Right lobe of liver (tissue), 6 donors: Measurements from ENCODE around the gene STOX2. TPM values are rescaled to one million over a fixed set of nuclear protein-coding genes. Genes with fewer than 3 reads are reported as not detected.

Experiments used
- ATAC-seq, 4 donors: fragments of 200-7000 bp; cut with Tn5 transposase; one replicate each; pipeline ENCODE4 v1.9.1; 2020; ENCODE audit warnings: mild to moderate bottlenecking in 4 of 4, moderate library complexity in 4 of 4
- DNase-seq, 3 donors: peaks; one replicate each; pipeline ENCODE4 v3.0.0-alpha.2; 2020
- H3K27ac ChIP-seq, 3 donors: fragments of 200-600 bp; one replicate each; pipeline ENCODE4 v1.8.0; 2022
- H3K27me3 ChIP-seq, 2 donors: fragments of 200-600 bp; one replicate each; pipeline ENCODE4 v1.8.0; 2022
- H3K36me3 ChIP-seq, 4 donors: fragments of 200-600 bp; sonication (generic) in 1 of 4; one replicate each; pipeline versions ENCODE4 v1.5.1 to v1.8.0; 2017 to 2022; ENCODE audit warnings: control low read depth in 1 of 4
- H3K4me1 ChIP-seq, 4 donors: fragments of 200-600 bp; sonication (generic) in 1 of 4; one replicate each; pipeline versions ENCODE4 v1.5.1 to v1.8.0; 2017 to 2022; ENCODE audit warnings: control low read depth in 1 of 4
- H3K4me3 ChIP-seq, 3 donors: fragments of 200-600 bp; one replicate each; pipeline ENCODE4 v1.8.0; 2022
- H3K9me3 ChIP-seq, 4 donors: fragments of 200-600 bp; sonication (generic) in 1 of 4; one replicate each; pipeline versions ENCODE4 v1.5.1 to v1.8.0; 2017 to 2022; ENCODE audit warnings: control low read depth in 1 of 4
- POLR2A ChIP-seq: fragments of 450-650 bp; IDR thresholded peaks from one replicate; pipeline ENCODE4 v1.6.1; 2017; ENCODE audit warnings: antibody characterized with exemption, mild to moderate bottlenecking
- WGBS: methylation state at CpG from one replicate; pipeline ENCODE4 v1.1.6; 2018; ENCODE audit warnings: low coverage, low lambda C conversion rate; ENCODE audit not compliant: insufficient coverage; ENCODE audit errors: missing lambda C conversion rate; 5-methylcytosine and 5-hydroxymethylcytosine counted together
- intact Hi-C, 2 donors: fragments of 100-400 bp; cut with DNase I; formaldehyde crosslinking; loops; one replicate each; pipeline versions ENCODE4 v1.11.2 to v1.14.1; 2022
- total RNA-seq, 6 experiments: library from RNA; depleted of rRNA in 2 of 6; stranded (reverse); fragments of >200 nt in 2 of 6; fragmentation: NEBNext Ultra II Directional in 3 of 6; extraction: Animal tissue kit (Norgen Biotek cat#: 25700) in 3 of 6; gene quantifications; one replicate each; pipeline versions ENCODE4 v1.1.0 to v1.2.4, GENCODE V29; 2016 to 2023
- TF ChIP-seq, protein P1 (sequence below), 4 donors: fragments of 200-600 bp in 3 of 4; fragments of 450-650 bp in 1 of 4; IDR thresholded peaks; one replicate each; pipeline versions ENCODE4 v1.5.1 to v1.8.0; 2016 to 2022; ENCODE audit warnings: antibody characterized with exemption in 4 of 4, mild to moderate bottlenecking in 2 of 4
- donor health status: DM: no; HTN: yes; CAD: no.
- donor health status: DM: no; HTN: no; CAD: no.
- donor health status: DM: no; HTN: no; CAD: no.
- donor health status: DM: no; HTN: yes; CAD: no.
- donor health status: DM: no; HTN: yes; CAD: no.

Gene STOX2
- total RNA-seq, 6 experiments from 2014 or later = 1.9 to 5.1 (median 3.2) TPM

DNA sequence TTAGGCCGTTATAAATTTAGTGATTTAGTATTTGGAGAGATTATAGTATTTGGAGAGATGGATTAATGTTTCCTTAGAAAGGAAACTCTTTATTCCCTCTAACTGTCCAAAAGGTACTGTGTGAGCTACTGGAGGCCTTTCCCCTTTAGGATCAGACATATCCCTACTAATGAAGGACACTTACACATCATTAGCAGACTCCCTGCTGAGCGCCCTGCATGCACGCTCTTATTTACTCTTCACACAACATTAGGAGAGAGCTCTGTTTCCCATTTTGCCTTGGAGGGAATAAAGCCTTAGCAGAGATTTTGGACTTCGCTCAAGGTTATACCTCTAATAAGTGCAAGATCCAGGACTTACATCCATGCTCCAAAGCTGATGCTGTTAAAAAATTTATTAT lies 17.8 kb upstream of the STOX2 start:
- TF ChIP-seq, protein P1, sequence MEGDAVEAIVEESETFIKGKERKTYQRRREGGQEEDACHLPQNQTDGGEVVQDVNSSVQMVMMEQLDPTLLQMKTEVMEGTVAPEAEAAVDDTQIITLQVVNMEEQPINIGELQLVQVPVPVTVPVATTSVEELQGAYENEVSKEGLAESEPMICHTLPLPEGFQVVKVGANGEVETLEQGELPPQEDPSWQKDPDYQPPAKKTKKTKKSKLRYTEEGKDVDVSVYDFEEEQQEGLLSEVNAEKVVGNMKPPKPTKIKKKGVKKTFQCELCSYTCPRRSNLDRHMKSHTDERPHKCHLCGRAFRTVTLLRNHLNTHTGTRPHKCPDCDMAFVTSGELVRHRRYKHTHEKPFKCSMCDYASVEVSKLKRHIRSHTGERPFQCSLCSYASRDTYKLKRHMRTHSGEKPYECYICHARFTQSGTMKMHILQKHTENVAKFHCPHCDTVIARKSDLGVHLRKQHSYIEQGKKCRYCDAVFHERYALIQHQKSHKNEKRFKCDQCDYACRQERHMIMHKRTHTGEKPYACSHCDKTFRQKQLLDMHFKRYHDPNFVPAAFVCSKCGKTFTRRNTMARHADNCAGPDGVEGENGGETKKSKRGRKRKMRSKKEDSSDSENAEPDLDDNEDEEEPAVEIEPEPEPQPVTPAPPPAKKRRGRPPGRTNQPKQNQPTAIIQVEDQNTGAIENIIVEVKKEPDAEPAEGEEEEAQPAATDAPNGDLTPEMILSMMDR (IDR thresholded peaks at IDR 0.05) = no peak
- no peak for TF ChIP-seq POLR2A
- Histone ChIP-seq H3K9me3 (no peaks in the 10 kb centered on the region), H3K27ac (no peak overlapping the region), H3K36me3 (no peaks in the 10 kb centered on the region), H3K27me3 (no peaks in the 10 kb centered on the region), H3K4me3 (no peak overlapping the region), H3K4me1 (no peaks in the 10 kb centered on the region)
- ATAC-seq (no peak), DNase-seq (no peak)
- 80% methylated on average over 4 of the region's 4 CpGs for WGBS
- intact Hi-C loops = no loop called here

DNA sequence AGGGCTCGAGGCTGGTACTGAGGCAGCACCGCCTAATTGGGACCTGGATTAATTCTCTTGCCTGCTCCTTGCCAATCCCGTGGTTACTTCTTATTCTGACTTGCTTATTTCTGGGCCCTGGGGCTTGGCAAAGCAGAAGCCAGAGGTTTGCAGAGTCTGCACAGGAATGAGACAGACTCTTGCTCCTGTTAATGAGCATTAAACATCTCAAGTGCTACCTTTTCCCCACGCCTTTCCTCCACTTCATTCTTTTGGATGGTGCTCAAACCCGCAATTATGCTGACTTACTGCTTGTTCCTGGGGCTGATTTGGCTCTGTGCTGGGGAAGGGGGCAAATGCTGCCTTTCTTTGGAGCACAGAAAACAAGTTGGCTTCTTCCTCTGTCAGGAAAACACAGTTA lies 16.5 kb upstream of the STOX2 start:
- no peaks in the 10 kb centered on the region for H3K4me1 ChIP-seq
- H3K36me3 ChIP-seq = no peaks in the 10 kb centered on the region
- DNase-seq (no peak), ATAC-seq (no peak)
- H3K27ac ChIP-seq = no peak overlapping the region
- H3K4me3 ChIP-seq = no peak overlapping the region
- H3K9me3 ChIP-seq = no peaks in the 10 kb centered on the region
- no peaks in the 10 kb centered on the region for H3K27me3 ChIP-seq
- no peak for TF ChIP-seq POLR2A
- TF ChIP-seq, protein P1 (IDR thresholded peaks at IDR 0.05) = no peak
- intact Hi-C loops = no loop called here
- WGBS = 67% methylated on average over 3 of the region's 5 CpGs

DNA sequence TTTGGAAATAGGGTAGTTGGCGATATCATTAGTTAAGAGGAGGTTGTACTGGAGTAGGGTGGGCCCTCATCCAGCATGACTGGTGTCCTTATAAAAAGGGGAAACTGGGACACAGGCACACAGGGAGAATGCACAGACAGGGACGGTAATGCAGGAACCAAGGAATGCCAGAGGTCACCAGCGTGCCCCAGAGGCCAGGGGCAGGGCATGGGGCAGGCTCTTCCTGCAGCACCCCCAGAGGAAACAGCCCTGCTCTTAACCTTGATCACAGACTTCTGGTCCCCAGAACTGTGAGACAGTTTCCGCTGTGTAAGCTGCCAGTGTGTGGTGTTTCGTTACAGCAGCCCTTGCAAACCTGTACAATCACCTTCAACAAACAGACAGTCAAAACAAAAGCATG lies 15.9 kb upstream of the STOX2 start:
- no peaks in the 10 kb centered on the region for H3K4me1 ChIP-seq
- no peak overlapping the region for H3K4me3 ChIP-seq
- no peaks in the 10 kb centered on the region for H3K36me3 ChIP-seq
- DNase-seq = no peak
- TF ChIP-seq, protein P1 (IDR thresholded peaks at IDR 0.05) = no peak
- no peak for TF ChIP-seq POLR2A
- no peak overlapping the region for H3K27ac ChIP-seq
- no peaks in the 10 kb centered on the region for H3K27me3 ChIP-seq
- intact Hi-C loops = no loop called here
- no peak for ATAC-seq
- 66% methylated on average over 2 of the region's 5 CpGs for WGBS
- H3K9me3 ChIP-seq = no peaks in the 10 kb centered on the region

DNA sequence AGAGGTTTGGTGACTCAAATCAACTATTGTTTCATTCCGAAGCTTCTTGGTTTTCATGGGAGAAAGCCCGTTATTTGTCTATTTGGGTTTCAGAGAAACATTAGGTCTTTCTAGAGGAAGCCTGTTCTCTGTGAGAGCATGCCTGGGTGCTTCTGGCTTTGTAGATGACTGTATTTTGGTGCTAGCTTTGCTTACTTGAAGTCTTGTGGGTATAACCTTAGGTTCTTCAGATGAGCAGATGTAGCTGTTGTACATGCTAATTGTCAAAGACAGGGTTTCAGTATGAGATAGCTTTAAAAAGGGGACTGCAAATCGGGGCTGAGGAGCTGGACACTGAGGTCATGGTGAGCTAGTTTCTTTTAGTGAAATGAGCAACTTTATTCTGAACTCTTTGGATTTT lies 7.9 kb upstream of the STOX2 start:
- ATAC-seq (no peak), DNase-seq (no peak)
- Histone ChIP-seq H3K4me3 (no peak overlapping the region), H3K36me3 (no peaks in the 10 kb centered on the region), H3K27ac (no peak overlapping the region), H3K27me3 (no peaks in the 10 kb centered on the region), H3K4me1 (no peaks in the 10 kb centered on the region), H3K9me3 (no peaks in the 10 kb centered on the region)
- WGBS = 81% methylated on average over 3 of the region's 3 CpGs
- TF ChIP-seq, protein P1 (IDR thresholded peaks at IDR 0.05) = no peak
- no peak for TF ChIP-seq POLR2A
- intact Hi-C loops = no loop called here

DNA sequence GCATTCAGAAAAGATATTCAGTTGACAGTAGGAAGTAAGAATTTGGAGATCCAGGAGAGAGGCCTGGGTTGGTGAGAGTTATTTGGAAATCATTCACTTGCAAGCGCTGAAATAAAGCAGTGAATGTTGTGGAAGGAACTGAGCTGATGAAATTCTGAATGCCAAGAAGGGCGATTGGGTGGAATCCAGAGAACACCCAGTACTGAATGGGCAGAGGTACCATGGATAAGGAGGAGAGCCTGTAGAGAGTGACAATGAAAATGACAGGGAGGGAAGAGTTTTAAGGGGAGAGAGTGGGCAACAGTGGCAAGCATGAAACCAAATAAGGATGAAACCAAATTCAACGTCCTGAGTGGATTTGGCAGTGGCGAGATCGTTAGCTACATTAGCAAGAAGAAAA lies 6.7 kb upstream of the STOX2 start:
- H3K36me3 ChIP-seq = no peaks in the 10 kb centered on the region

More for the DNA sequence above, 6.7 kb upstream of the STOX2 start:
- no peak overlapping the region for H3K4me3 ChIP-seq
- 80% methylated on average over 5 of the region's 5 CpGs for WGBS
- ATAC-seq = no peak
- H3K27me3 ChIP-seq = no peaks in the 10 kb centered on the region
- intact Hi-C loops = no loop called here
- no peaks in the 10 kb centered on the region for H3K9me3 ChIP-seq
- TF ChIP-seq POLR2A = no peak
- H3K27ac ChIP-seq = no peak overlapping the region
- DNase-seq = no peak
- no peaks in the 10 kb centered on the region for H3K4me1 ChIP-seq
